Neural cell (in vitro differentiated cells): ENCODE measurements around the gene CKM. TPM values are rescaled to one million over a fixed set of nuclear protein-coding genes. Genes with fewer than 3 reads are reported as not detected.

Experiments used
- H2AFZ ChIP-seq: fragments of 200-600, 300-800 bp; sonication (generic), shearing (Covaris generic); 2 replicates; pipeline ENCODE4 v1.6.0; 2014; ENCODE audit warnings: low read depth, mild to moderate bottlenecking, antibody characterized with exemption, low read length, moderate library complexity
- H3F3A ChIP-seq: fragments of 200-600 bp; shearing (Covaris generic); 2 replicates; pipeline ENCODE4 v1.6.1; 2016; ENCODE audit warnings: mild to moderate bottlenecking, moderate library complexity, mixed read lengths, antibody characterized with exemption, low read length; ENCODE audit not compliant: insufficient read depth, poor library complexity, severe bottlenecking
- H3K27ac ChIP-seq: fragments of 200-600, 300-800 bp; sonication (generic), shearing (Covaris generic); 2 replicates; pipeline ENCODE4 v1.5.1; 2014; ENCODE audit warnings: mild to moderate bottlenecking, low read length, moderate library complexity
- H3K27me3 ChIP-seq: fragments of 300-800, 200-600 bp; sonication (generic), shearing (Covaris generic); 2 replicates; pipeline ENCODE4 v1.6.0; 2014; ENCODE audit warnings: mild to moderate bottlenecking, low read depth, low read length, moderate library complexity; ENCODE audit not compliant: insufficient read depth
- H3K36me3 ChIP-seq: fragments of 300-800, 200-600 bp; sonication (generic), shearing (Covaris generic); 2 replicates; pipeline ENCODE4 v1.5.1; 2014; ENCODE audit warnings: mild to moderate bottlenecking, antibody characterized with exemption, low read length, moderate library complexity; ENCODE audit not compliant: insufficient read depth
- H3K4me2 ChIP-seq: fragments of 300-800, 200-600 bp; sonication (generic), shearing (Covaris generic); 2 replicates; pipeline ENCODE4 v1.6.0; 2014; ENCODE audit warnings: mild to moderate bottlenecking, low read length
- H3K4me3 ChIP-seq: fragments of 300-800, 200-600 bp; sonication (generic), shearing (Covaris generic); 2 replicates; pipeline ENCODE4 v1.5.1; 2014; ENCODE audit warnings: mild to moderate bottlenecking, low read length, moderate library complexity
- H3K79me2 ChIP-seq: fragments of 200-600 bp; shearing (Covaris generic); replicated peaks from 2 replicates; pipeline ENCODE4 v1.6.0; 2014; ENCODE audit warnings: mild to moderate bottlenecking, low read length, moderate library complexity; ENCODE audit not compliant: insufficient read depth
- H3K9ac ChIP-seq: fragments of 300-800, 200-600 bp; sonication (generic), shearing (Covaris generic); 2 replicates; pipeline ENCODE4 v1.6.1; 2016; ENCODE audit warnings: mild to moderate bottlenecking, low read length, mixed read lengths
- H3K9me2 ChIP-seq: fragments of 200-600 bp; shearing (Covaris generic); 2 replicates; pipeline ENCODE4 v1.6.1; 2016; ENCODE audit warnings: mild to moderate bottlenecking, low read length, mixed read lengths; ENCODE audit not compliant: insufficient read depth
- H3K9me3 ChIP-seq: fragments of 200-600, 300-800 bp; sonication (generic), shearing (Covaris generic); 2 replicates; pipeline ENCODE4 v1.6.1; 2016; ENCODE audit warnings: mild to moderate bottlenecking, mixed run types, low read length, moderate library complexity, mixed read lengths
- H4K20me1 ChIP-seq: fragments of 200-600 bp; shearing (Covaris generic); 2 replicates; pipeline ENCODE4 v1.6.1; 2016; ENCODE audit warnings: mild to moderate bottlenecking, mixed run types; ENCODE audit not compliant: insufficient read depth
- EP300 ChIP-seq: fragments of 450-650 bp; conservative IDR thresholded peaks from 2 replicates; pipeline ENCODE4 v1.6.1; 2014; ENCODE audit warnings: antibody characterized with exemption, mild to moderate bottlenecking, moderate library complexity; ENCODE audit not compliant: poor library complexity, severe bottlenecking
- EZH2 ChIP-seq: fragments of 200-600, 300-800 bp; shearing (Covaris generic), sonication (generic); IDR thresholded peaks from 2 replicates; pipeline ENCODE4 v1.6.1; 2014; ENCODE audit warnings: antibody characterized with exemption, low read length, borderline replicate concordance, mild to moderate bottlenecking; ENCODE audit not compliant: insufficient read depth, poor library complexity, severe bottlenecking
- MXI1 ChIP-seq: fragments of 450-650 bp; conservative IDR thresholded peaks from 2 replicates; pipeline ENCODE4 v1.6.1; 2014; ENCODE audit warnings: antibody characterized with exemption, mild to moderate bottlenecking; ENCODE audit not compliant: poor library complexity, severe bottlenecking
- POLR2AphosphoS5 ChIP-seq: IDR thresholded peaks from 2 replicates; pipeline ENCODE4 v1.6.1; 2012
- RAD21 ChIP-seq: fragments of 450-650 bp; conservative IDR thresholded peaks from 2 replicates; pipeline ENCODE4 v1.6.1; 2014; ENCODE audit warnings: antibody characterized with exemption, mild to moderate bottlenecking, moderate library complexity
- SMC3 ChIP-seq: fragments of 450-650 bp; conservative IDR thresholded peaks from 2 replicates; pipeline ENCODE4 v1.6.1; 2014; ENCODE audit warnings: antibody characterized with exemption, mild to moderate bottlenecking, moderate library complexity; ENCODE audit not compliant: poor library complexity
- TAF1 ChIP-seq: IDR thresholded peaks from 2 replicates; pipeline ENCODE4 v1.6.1; 2012; ENCODE audit warnings: low read depth
- polyA plus RNA-seq: library from polyadenylated mRNA; depleted of rRNA; stranded (reverse); fragments of >200 nt; gene quantifications from 2 replicates; pipeline ENCODE4 v1.2.3, GENCODE V29; 2014
- TF ChIP-seq, protein P1 (sequence below): IDR thresholded peaks from 2 replicates; pipeline ENCODE4 v1.6.1; 2012; ENCODE audit warnings: borderline replicate concordance
- TF ChIP-seq, protein P2 (sequence below): fragments of 450-650 bp; IDR thresholded peaks from 2 replicates; pipeline ENCODE4 v1.5.1; 2014; ENCODE audit warnings: antibody characterized with exemption, mild to moderate bottlenecking, moderate library complexity; ENCODE audit not compliant: poor library complexity, severe bottlenecking

CKM gene
- polyA plus RNA-seq, 1 donor from 2014 or later: 0.14 TPM

DNA sequence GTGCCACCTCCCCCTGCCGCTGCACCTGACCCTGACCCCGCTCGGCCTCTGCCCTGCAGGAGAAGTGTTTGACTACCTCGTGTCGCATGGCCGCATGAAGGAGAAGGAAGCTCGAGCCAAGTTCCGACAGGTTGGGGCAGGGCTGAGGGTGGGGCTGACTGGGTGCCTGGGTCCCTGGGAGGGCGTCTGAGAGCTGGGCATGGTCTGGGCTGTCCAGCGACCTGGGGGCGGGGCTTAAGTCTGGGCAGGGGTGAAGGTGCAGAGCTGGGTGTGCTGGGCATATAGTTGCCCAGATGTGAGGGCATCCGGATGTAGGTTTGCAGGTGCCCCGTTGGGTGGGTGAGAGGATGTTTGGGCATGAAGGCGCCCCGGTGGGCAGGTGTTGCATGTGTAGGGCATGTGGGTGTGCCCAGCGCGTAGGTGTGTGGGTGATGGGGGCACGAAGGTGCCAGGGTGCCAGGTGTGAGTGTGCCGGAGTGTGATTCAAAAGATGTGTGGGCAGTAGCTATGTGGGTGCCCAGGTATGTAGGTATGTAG is 57.8 kb downstream of the CKM start:
- Histone ChIP-seq H3K36me3 (no peaks in the 10 kb centered on the region), H3K27ac (no peak overlapping the region), H3K4me3 (no peak overlapping the region), H3K27me3 (no peaks in the 10 kb centered on the region), H4K20me1 (no peaks in the 10 kb centered on the region), H3F3A (no peaks in the 10 kb centered on the region), H3K79me2 (no peaks in the 10 kb centered on the region), H2AFZ (no peak overlapping the region), H3K9ac (no peak overlapping the region), H3K4me2 (no peak overlapping the region), H3K9me2 (no peaks in the 10 kb centered on the region), H3K9me3 (no peaks in the 10 kb centered on the region)
- TF ChIP-seq MXI1 (no peak), POLR2AphosphoS5 (no peak), EP300 (no peak), EZH2 (no peak), RAD21 (no peak), TAF1 (no peak), SMC3 (no peak)
- TF ChIP-seq, protein P1, sequence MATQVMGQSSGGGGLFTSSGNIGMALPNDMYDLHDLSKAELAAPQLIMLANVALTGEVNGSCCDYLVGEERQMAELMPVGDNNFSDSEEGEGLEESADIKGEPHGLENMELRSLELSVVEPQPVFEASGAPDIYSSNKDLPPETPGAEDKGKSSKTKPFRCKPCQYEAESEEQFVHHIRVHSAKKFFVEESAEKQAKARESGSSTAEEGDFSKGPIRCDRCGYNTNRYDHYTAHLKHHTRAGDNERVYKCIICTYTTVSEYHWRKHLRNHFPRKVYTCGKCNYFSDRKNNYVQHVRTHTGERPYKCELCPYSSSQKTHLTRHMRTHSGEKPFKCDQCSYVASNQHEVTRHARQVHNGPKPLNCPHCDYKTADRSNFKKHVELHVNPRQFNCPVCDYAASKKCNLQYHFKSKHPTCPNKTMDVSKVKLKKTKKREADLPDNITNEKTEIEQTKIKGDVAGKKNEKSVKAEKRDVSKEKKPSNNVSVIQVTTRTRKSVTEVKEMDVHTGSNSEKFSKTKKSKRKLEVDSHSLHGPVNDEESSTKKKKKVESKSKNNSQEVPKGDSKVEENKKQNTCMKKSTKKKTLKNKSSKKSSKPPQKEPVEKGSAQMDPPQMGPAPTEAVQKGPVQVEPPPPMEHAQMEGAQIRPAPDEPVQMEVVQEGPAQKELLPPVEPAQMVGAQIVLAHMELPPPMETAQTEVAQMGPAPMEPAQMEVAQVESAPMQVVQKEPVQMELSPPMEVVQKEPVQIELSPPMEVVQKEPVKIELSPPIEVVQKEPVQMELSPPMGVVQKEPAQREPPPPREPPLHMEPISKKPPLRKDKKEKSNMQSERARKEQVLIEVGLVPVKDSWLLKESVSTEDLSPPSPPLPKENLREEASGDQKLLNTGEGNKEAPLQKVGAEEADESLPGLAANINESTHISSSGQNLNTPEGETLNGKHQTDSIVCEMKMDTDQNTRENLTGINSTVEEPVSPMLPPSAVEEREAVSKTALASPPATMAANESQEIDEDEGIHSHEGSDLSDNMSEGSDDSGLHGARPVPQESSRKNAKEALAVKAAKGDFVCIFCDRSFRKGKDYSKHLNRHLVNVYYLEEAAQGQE: no peak
- TF ChIP-seq, protein P2, sequence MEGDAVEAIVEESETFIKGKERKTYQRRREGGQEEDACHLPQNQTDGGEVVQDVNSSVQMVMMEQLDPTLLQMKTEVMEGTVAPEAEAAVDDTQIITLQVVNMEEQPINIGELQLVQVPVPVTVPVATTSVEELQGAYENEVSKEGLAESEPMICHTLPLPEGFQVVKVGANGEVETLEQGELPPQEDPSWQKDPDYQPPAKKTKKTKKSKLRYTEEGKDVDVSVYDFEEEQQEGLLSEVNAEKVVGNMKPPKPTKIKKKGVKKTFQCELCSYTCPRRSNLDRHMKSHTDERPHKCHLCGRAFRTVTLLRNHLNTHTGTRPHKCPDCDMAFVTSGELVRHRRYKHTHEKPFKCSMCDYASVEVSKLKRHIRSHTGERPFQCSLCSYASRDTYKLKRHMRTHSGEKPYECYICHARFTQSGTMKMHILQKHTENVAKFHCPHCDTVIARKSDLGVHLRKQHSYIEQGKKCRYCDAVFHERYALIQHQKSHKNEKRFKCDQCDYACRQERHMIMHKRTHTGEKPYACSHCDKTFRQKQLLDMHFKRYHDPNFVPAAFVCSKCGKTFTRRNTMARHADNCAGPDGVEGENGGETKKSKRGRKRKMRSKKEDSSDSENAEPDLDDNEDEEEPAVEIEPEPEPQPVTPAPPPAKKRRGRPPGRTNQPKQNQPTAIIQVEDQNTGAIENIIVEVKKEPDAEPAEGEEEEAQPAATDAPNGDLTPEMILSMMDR: no peak

DNA sequence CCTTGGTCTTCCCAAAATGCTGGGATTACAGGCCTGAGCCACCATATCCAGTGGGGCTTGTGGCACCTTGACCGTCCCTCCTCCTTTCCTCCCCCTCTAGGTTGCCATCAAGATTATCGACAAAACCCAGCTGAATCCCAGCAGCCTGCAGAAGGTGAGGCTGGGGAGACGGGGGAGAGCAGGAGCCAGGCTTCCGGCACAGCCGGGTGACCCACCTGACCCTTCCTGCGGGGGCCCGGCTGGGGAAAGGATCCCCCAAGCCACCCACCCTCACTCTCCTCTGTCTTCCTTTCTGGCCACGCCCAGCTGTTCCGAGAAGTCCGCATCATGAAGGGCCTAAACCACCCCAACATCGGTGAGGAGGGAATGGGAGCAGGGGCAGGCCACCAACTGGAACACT is 59.7 kb downstream of the CKM start:
- TF ChIP-seq POLR2AphosphoS5: no peak
- no peak for TF ChIP-seq TAF1
- TF ChIP-seq, protein P1: no peak
- TF ChIP-seq RAD21: no peak
- TF ChIP-seq MXI1: no peak
- TF ChIP-seq EP300: no peak
- no peak for TF ChIP-seq EZH2
- no peak for TF ChIP-seq SMC3
- TF ChIP-seq, protein P2: no peak
- Histone ChIP-seq H2AFZ (no peak overlapping the region), H3K9me3 (no peaks in the 10 kb centered on the region), H3K27me3 (no peaks in the 10 kb centered on the region), H3K4me3 (no peak overlapping the region), H4K20me1 (no peaks in the 10 kb centered on the region), H3F3A (no peaks in the 10 kb centered on the region), H3K9me2 (no peaks in the 10 kb centered on the region), H3K79me2 (no peaks in the 10 kb centered on the region), H3K9ac (no peak overlapping the region), H3K4me2 (no peak overlapping the region), H3K36me3 (no peaks in the 10 kb centered on the region), H3K27ac (no peak overlapping the region)
